Measurements from ENCODE around the gene GCLM.
"Not testable (repeated sequence)": the region's sequence is repeated elsewhere in the genome, so short reads cannot be mapped to it uniquely, and the experiment has no call there.

Gene GCLM

DNA sequence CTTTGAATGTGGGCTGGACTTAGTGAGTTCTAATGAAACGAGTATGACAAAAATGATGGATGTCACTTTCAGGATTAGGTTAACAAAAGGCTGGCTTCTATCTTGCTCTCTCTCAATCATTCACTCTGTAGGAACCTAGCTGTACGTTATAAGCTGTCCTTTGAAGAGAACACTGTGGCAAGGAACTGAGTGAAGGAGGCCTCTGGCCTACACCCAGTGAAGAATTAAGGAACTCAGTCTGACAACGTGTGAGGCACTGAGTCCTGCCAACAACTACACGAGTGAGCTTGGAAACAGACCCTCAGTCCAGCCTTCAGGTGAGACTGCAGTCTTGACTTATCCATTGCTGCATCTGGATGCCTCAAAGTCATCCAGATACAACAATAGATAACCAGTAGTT, 27.0 kb downstream of the GCLM start:
- DNase-seq: no peak

GRCh38 chr1:93880731-93881130, 28.5 kb downstream of the GCLM start:
- no peak for DNase-seq

GRCh38 chr1:93878889-93879586, 30.2 kb downstream of the GCLM start, which contains the start of gene DNTTIP2:
Gene DNTTIP2, minus strand, starts transcription at chr1:93879206. Its CDS starts 58 bp downstream, at chr1:93879148.
- peak; percentile 92 for DNase-seq

DNA sequence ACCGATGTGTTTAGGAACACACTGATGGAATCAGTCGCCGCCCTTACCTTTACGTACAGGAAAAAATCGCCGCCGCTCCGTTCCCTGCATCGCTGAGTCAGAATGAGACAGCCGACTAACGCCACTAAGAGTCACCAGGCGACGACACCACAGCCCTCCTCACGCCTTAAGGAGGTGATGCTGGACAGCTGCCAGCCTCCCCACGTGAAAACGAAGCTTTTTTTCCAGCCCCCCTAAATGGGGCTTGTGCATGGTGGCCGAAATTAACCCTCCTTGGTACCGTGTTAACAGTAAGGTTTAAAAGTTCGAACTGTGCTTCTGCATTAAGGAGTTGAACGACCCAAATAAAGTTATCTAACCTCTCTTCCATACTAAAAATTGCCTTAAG, 30.7 kb downstream of the GCLM start:
- DNase-seq: peak; percentile 14

DNA sequence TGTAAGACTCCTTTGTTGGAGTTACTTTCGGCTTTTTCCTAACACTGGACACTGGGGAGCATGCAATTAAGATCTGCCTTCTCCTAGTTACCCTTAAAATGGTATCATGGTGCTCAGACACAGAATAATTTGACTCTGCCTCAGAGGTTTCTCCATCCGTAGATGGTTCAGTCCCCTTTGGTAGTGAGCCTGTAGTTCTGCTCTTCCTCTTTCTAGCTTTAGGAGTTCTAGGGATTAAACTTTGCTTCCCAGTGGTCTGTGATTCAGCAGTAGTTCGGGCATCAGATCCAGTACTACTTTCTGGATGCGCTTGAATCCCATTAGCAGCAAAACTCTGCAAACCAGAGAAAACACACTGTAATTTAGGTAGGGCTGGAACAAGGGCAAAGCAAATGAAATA, 31.7 kb downstream of the GCLM start:
- DNase-seq: no peak

GRCh38 chr1:93876244-93876643, 33.0 kb downstream of the GCLM start:
- no peak for DNase-seq

- peak; percentile 22 for DNase-seq
These were observed 35.1 kb downstream of the GCLM start for GRCh38 chr1:93874025-93874651.

- DNase-seq: no peak
These were observed 37.9 kb downstream of the GCLM start for GRCh38 chr1:93871366-93871765.

DNA sequence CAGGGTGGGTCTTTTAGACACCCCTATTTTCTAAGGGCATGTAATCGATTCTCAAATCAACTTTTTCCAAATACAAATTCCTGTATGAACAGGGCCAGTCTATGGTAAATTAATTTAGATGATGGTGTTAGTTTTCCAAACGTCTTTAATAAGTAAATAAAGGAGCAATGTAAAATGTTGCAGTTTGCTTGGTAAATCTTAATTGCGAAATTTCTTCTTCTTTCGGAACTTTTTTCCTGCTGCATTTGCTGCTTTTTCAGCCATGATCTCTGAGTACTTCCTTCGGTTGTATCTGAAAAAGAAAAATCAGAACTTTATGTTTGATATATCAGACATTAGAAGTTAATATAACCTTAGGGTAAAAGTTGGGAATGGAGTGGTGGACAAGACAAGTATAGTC, 39.6 kb downstream of the GCLM start:
- no peak for DNase-seq

- not testable (repeated sequence) for DNase-seq
These were observed 40.7 kb downstream of the GCLM start for GRCh38 chr1:93868492-93868891.

DNA sequence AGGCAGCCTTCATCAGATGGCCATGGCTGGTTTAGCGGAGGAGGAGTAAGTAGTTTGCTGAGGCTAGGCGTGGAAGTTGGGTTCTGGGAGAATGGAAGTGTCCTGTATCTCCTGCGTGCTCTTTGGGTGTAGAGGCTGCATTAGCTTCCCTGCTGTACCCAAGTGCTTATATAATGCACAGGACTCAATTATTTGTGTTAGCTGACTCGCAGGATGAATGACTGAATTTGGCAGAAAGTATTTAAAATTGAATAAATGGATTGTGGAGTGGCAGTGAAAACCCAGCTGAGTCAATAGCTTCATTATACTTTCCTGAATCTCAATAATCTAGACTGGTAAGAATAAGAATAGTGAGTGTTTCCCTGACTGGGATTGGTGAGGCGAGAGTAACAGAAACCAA, 44.0 kb downstream of the GCLM start:
- no peak for DNase-seq

GRCh38 chr1:93864175-93864574, 45.1 kb downstream of the GCLM start:
- DNase-seq: no peak

DNA sequence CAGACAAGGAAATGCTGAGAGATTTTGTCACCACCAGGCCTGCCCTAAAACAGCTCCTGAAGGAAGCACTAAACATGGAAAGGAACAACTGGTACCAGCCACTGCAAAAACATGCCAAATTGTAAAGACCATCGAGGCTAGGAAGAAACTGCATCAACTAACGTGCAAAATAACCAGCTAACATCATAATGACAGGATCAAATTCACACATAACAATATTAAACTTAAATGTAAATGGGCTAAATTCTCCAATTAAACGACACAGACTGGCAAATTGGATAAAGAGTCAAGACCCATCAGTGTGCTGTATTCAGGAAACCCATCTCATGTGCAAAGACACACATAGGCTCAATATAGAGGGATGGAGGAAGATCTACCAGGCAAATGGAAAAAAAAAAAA, 51.6 kb downstream of the GCLM start:
- not testable (repeated sequence) for DNase-seq

DNA sequence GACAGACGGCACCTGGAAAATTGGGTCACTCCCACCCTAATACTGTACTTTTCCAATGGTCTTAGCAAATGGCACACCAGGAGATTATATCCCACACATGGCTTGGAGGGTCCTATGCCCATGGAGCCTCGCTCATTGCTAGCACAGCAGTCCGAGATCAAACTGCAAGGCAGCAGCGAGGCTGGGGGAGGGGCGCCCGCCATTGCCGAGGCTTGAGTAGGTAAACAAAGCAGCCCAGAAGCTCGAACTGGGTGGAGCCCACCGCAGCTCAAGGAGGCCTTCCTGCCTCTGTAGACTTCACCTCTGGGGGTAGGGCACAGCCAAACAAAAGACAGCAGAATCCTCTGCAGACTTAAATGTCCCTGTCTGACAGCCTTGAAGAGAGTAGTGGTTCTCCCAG, 53.2 kb downstream of the GCLM start:
- not testable (repeated sequence) for DNase-seq

GRCh38 chr1:93853940-93854339, 55.3 kb downstream of the GCLM start:
- no peak for DNase-seq

GRCh38 chr1:93851878-93852277, 57.4 kb downstream of the GCLM start:
- DNase-seq: no peak

DNA sequence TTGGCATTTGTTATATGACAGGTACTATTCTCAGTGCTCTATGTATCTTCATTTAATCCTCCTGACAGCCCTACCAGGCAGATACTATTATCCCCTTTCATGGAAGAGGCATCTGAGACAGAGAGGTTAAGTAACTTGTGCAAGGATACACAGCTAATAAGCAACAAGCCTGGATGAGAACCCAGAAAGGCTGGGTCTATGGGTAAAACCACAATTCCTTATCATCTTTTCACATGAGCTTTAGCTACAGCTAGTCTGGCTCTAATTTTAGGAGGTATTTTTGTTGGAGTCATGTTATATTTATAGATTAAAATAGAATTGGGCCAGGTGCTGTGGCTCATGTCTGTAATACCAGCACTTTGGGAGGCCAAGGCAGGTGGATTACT, 57.9 kb downstream of the GCLM start:
- DNase-seq: no peak

DNA sequence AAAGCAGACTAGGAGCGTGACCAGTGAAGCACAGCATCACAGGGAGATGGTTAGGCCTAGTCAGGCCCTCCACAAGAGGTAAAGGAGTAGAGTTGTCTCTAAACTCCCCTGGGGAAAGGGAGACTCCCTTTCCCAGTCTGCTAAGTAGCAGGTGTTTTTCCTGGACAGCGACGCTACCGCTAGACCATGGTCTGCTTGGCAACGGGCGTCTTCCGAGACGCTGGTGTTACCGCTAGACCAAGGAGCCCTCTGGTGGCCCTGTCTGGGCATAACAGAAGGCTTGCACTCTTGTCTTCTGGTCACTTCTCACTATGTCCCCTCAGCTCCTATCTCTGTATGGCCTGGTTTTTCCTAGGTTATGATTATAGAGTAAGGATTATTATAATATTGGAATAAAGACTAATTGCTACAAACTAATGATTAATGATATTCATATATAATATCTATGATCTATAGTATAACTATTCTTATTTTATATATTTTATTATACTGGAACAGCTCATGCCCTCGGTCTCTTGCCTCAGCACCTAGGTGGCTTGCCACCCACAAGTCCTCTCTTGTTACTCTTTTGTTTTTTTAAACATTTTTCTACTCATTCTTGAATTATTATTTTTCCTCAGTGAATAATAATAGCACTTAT, 58.4 kb downstream of the GCLM start:
- peak; percentile 58 for DNase-seq

GRCh38 chr1:93848350-93848883, 60.8 kb downstream of the GCLM start:
- DNase-seq: no peak

DNA sequence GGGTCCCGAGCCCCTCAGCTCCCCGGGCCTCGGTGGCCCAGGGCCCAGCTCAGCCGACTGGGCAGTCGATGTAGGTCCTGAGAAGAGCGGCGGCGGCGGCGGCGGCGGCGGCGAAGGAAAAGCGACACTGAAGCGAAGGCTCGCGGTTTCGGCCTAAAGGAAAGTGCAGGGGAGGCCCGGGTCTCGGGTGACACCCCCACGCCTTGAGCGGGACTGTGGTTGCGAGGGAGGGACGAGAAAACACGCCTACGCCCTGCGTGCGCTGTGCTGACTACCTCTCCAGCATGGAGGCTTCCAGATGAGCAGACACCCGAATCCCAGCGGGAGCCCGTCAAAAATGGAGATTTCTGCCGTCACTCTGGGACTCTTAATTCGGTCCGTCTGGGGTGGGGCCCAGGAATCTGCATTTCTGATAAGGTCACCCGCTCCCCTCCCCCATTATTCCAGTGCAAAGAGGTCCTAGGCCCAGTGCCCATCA, 61.4 kb downstream of the GCLM start:
- DNase-seq: peak; percentile 71

- peak; percentile 89 for DNase-seq
These were observed 62.0 kb downstream of the GCLM start for GRCh38 chr1:93846992-93847810.

GRCh38 chr1:93846206-93846991, 62.8 kb downstream of the GCLM start:
- DNase-seq: peak; percentile 81
